HEK293 (cell line): ENCODE measurements around the gene HSF2BP.
A peak's percentile ranks its signal among the peaks of the same experiment; 100 is the strongest.

Experiments
- CTCF ChIA-PET: fragments of 350-600 bp; formaldehyde crosslinking; extraction: SDS; loops from one replicate; lab custom pipeline; 2021; ENCODE audit warnings: antibody characterized with exemption; lab: Yijun Ruan, JAX
- POLR2A ChIA-PET: fragments of 300-600 bp; formaldehyde crosslinking; extraction: SDS; loops from one replicate; lab custom pipeline; 2020; ENCODE audit warnings: antibody characterized with exemption, inconsistent platforms; lab: Yijun Ruan, JAX
- H3K27ac ChIP-seq: fragments of 200-500 bp; sonication (Bioruptor generic); 2 replicates; pipeline ENCODE4 v1.5.1; 2014; ENCODE audit warnings: low read depth, low read length, control low read depth, inconsistent platforms; ENCODE audit errors: extremely low read depth
- H3K36me3 ChIP-seq, 2 experiments: fragments of 200-500 bp in 1 of 2; sonication (Bioruptor generic) in 1 of 2; 1 replicate in 1 of 2; 2 replicates in 1 of 2; pipeline ENCODE4 v1.5.1; 2014 to 2017; ENCODE audit warnings: inconsistent platforms in 2 of 2, low read length in 2 of 2; ENCODE audit not compliant: control insufficient read depth in 2 of 2, insufficient read depth in 1 of 2
- H3K4me1 ChIP-seq: fragments of 200-500 bp; sonication (Bioruptor generic); 2 replicates; pipeline ENCODE4 v1.5.1; 2014; ENCODE audit warnings: mild to moderate bottlenecking, low read length, inconsistent platforms; ENCODE audit not compliant: control insufficient read depth, insufficient read depth
- H3K4me3 ChIP-seq: 2 replicates; pipeline ENCODE4 v1.5.1; 2011; ENCODE audit warnings: low read depth, mild to moderate bottlenecking, control low read depth, low read length, moderate library complexity
- H3K9me3 ChIP-seq: fragments of 200-500 bp; sonication (Bioruptor generic); 2 replicates; pipeline ENCODE4 v1.5.1; 2014; ENCODE audit warnings: low read depth, low read length, inconsistent platforms; ENCODE audit not compliant: control insufficient read depth, insufficient read depth
- FEZF1 ChIP-seq: fragments of 450-650 bp; formaldehyde crosslinking; IDR thresholded peaks from 2 replicates; pipeline ENCODE4 v1.5.1; 2016; ENCODE audit warnings: missing biosample characterization, missing genetic modification characterization
- MEIS1 ChIP-seq: sonication (generic); formaldehyde crosslinking; IDR thresholded peaks from 2 replicates; pipeline ENCODE4 v1.8.1; 2022; ENCODE audit warnings: missing genetic modification reagents, mild to moderate bottlenecking, borderline replicate concordance
- PRDM1 ChIP-seq: fragments of 450-650 bp; formaldehyde crosslinking; IDR thresholded peaks from 2 replicates; pipeline ENCODE4; 2016; ENCODE audit warnings: missing biosample characterization, missing genetic modification characterization
- SCRT2 ChIP-seq: fragments of 450-650 bp; formaldehyde crosslinking; IDR thresholded peaks from 2 replicates; pipeline ENCODE4 v1.5.1; 2016; ENCODE audit warnings: missing biosample characterization, missing genetic modification characterization
- YY2 ChIP-seq: fragments of 450-650 bp; formaldehyde crosslinking; IDR thresholded peaks from 2 replicates; pipeline ENCODE4 v1.5.1; 2016; ENCODE audit warnings: missing biosample characterization, missing genetic modification characterization
- ZBTB17 ChIP-seq: fragments of 450-650 bp; formaldehyde crosslinking; IDR thresholded peaks from 2 replicates; pipeline ENCODE4 v1.5.1; 2016; ENCODE audit warnings: missing biosample characterization, missing genetic modification characterization
- ZBTB21 ChIP-seq: fragments of 450-650 bp; formaldehyde crosslinking; IDR thresholded peaks from 2 replicates; pipeline ENCODE4 v1.5.1; 2017; ENCODE audit warnings: missing biosample characterization, missing genetic modification characterization
- ZBTB8A ChIP-seq: fragments of 450-650 bp; formaldehyde crosslinking; IDR thresholded peaks from 2 replicates; pipeline ENCODE4 v1.5.1; 2016; ENCODE audit warnings: missing biosample characterization, missing genetic modification characterization
- ZFHX2 ChIP-seq: fragments of 450-650 bp; formaldehyde crosslinking; conservative IDR thresholded peaks from 2 replicates; pipeline ENCODE4 v1.5.1; 2016; ENCODE audit warnings: missing biosample characterization, missing genetic modification characterization
- ZFP41 ChIP-seq: fragments of 450-650 bp; formaldehyde crosslinking; IDR thresholded peaks from 2 replicates; pipeline ENCODE4 v1.5.1; 2016; ENCODE audit warnings: missing biosample characterization, missing genetic modification characterization, borderline replicate concordance
- ZNF10 ChIP-seq: fragments of 450-650 bp; formaldehyde crosslinking; IDR thresholded peaks from 2 replicates; pipeline ENCODE4 v1.5.1; 2017; ENCODE audit warnings: missing biosample characterization, missing genetic modification characterization
- ZNF138 ChIP-seq: fragments of 450-650 bp; formaldehyde crosslinking; IDR thresholded peaks from 2 replicates; pipeline ENCODE4 v1.5.1; 2016; ENCODE audit warnings: missing biosample characterization, missing genetic modification characterization, borderline replicate concordance
- ZNF280C ChIP-seq: fragments of 450-650 bp; formaldehyde crosslinking; IDR thresholded peaks from 2 replicates; pipeline ENCODE4 v1.5.1; 2016; ENCODE audit warnings: missing biosample characterization, missing genetic modification characterization
- ZNF311 ChIP-seq: fragments of 450-650 bp; formaldehyde crosslinking; IDR thresholded peaks from 2 replicates; pipeline ENCODE4 v1.5.1; 2017; ENCODE audit warnings: missing biosample characterization, missing genetic modification characterization, borderline replicate concordance
- ZNF335 ChIP-seq: fragments of 450-650 bp; formaldehyde crosslinking; conservative IDR thresholded peaks from 2 replicates; pipeline ENCODE4 v1.5.1; 2016; ENCODE audit warnings: missing biosample characterization, missing genetic modification characterization
- ZNF48 ChIP-seq: fragments of 450-650 bp; formaldehyde crosslinking; IDR thresholded peaks from 2 replicates; pipeline ENCODE4 v1.5.1; 2016; ENCODE audit warnings: missing biosample characterization, missing genetic modification characterization
- ZNF530 ChIP-seq: fragments of 450-650 bp; formaldehyde crosslinking; IDR thresholded peaks from 2 replicates; pipeline ENCODE4 v1.5.1; 2016; ENCODE audit warnings: low read depth, missing biosample characterization, missing genetic modification characterization
- ZNF580 ChIP-seq: fragments of 450-650 bp; formaldehyde crosslinking; IDR thresholded peaks from 2 replicates; pipeline ENCODE4 v1.5.1; 2016; ENCODE audit warnings: missing biosample characterization, missing genetic modification characterization
- ZNF658 ChIP-seq: fragments of 450-650 bp; formaldehyde crosslinking; IDR thresholded peaks from 2 replicates; pipeline ENCODE4; 2016; ENCODE audit warnings: missing biosample characterization, missing genetic modification characterization
- ZNF670 ChIP-seq: fragments of 450-650 bp; formaldehyde crosslinking; IDR thresholded peaks from 2 replicates; pipeline ENCODE4 v1.5.1; 2016; ENCODE audit warnings: missing biosample characterization, missing genetic modification characterization, low read depth
- ZNF707 ChIP-seq: fragments of 450-650 bp; formaldehyde crosslinking; IDR thresholded peaks from 2 replicates; pipeline ENCODE4 v1.5.1; 2016; ENCODE audit warnings: missing biosample characterization, missing genetic modification characterization
- ZSCAN16 ChIP-seq: fragments of 450-650 bp; formaldehyde crosslinking; IDR thresholded peaks from 2 replicates; pipeline ENCODE4 v1.5.1; 2016; ENCODE audit warnings: missing biosample characterization, missing genetic modification characterization
- TF ChIP-seq, protein P1 (sequence below): fragments of 450-650 bp; formaldehyde crosslinking; IDR thresholded peaks from 2 replicates; pipeline ENCODE4 v1.5.1; 2016; ENCODE audit warnings: missing biosample characterization, missing genetic modification characterization
- TF ChIP-seq, protein P2 (sequence below): fragments of 450-650 bp; formaldehyde crosslinking; IDR thresholded peaks from 2 replicates; pipeline ENCODE4 v1.5.1; 2016; ENCODE audit warnings: missing biosample characterization, missing genetic modification characterization
- TF ChIP-seq, protein P3 (sequence below): fragments of 450-650 bp; formaldehyde crosslinking; IDR thresholded peaks from 2 replicates; pipeline ENCODE4 v1.5.1; 2016; ENCODE audit warnings: missing biosample characterization, missing genetic modification characterization

HSF2BP gene

GRCh38 chr21:43585924-43586413 is 73.3 kb downstream of the HSF2BP start:
- CTCF ChIA-PET = no interaction called here
- H3K27ac ChIP-seq = no peak overlapping the region
- no peaks in the 10 kb centered on the region for H3K9me3 ChIP-seq
- H3K36me3 ChIP-seq = no peaks in the 10 kb centered on the region
- TF ChIP-seq MEIS1 (CRISPR knock-in tag) (peak; percentile 77), ZNF707 (no peak), PRDM1 (tag by site-specific recombination) (peak; percentile 85), ZSCAN16 (tag by site-specific recombination) (peak; percentile 43; the same call in 1 of the 2 replicates), ZNF530 (no peak), SCRT2 (tag by site-specific recombination) (0 out of 2 replicates have a peak, but pooled peaks have one; percentile 18), ZBTB17 (tag by site-specific recombination) (peak; percentile 88), YY2 (tag by site-specific recombination) (no peak)
- TF ChIP-seq, protein P1, sequence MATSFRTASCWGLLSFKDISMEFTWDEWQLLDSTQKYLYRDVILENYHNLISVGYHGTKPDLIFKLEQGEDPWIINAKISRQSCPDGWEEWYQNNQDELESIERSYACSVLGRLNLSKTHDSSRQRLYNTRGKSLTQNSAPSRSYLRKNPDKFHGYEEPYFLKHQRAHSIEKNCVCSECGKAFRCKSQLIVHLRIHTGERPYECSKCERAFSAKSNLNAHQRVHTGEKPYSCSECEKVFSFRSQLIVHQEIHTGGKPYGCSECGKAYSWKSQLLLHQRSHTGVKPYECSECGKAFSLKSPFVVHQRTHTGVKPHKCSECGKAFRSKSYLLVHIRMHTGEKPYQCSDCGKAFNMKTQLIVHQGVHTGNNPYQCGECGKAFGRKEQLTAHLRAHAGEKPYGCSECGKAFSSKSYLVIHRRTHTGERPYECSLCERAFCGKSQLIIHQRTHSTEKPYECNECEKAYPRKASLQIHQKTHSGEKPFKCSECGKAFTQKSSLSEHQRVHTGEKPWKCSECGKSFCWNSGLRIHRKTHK (tag by site-specific recombination) = no peak
- TF ChIP-seq, protein P2, sequence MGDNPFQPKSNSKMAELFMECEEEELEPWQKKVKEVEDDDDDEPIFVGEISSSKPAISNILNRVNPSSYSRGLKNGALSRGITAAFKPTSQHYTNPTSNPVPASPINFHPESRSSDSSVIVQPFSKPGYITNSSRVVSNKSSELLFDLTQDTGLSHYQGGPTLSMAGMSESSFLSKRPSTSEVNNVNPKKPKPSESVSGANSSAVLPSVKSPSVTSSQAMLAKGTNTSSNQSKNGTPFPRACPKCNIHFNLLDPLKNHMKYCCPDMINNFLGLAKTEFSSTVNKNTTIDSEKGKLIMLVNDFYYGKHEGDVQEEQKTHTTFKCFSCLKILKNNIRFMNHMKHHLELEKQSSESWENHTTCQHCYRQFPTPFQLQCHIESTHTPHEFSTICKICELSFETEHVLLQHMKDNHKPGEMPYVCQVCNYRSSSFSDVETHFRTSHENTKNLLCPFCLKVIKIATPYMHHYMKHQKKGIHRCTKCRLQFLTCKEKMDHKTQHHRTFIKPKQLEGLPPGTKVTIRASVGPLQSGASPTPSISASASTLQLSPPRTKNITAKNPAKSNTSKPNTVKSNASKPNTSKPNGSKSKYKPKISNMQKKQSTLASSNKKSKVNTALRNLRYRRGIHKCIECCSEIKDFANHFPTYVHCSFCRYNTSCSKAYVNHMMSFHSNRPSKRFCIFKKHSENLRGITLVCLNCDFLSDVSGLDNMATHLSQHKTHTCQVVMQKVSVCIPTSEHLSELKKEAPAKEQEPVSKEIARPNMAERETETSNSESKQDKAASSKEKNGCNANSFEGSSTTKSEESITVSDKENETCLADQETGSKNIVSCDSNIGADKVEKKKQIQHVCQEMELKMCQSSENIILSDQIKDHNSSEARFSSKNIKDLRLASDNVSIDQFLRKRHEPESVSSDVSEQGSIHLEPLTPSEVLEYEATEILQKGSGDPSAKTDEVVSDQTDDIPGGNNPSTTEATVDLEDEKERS (tag by site-specific recombination) = no peak
- TF ChIP-seq, protein P3, sequence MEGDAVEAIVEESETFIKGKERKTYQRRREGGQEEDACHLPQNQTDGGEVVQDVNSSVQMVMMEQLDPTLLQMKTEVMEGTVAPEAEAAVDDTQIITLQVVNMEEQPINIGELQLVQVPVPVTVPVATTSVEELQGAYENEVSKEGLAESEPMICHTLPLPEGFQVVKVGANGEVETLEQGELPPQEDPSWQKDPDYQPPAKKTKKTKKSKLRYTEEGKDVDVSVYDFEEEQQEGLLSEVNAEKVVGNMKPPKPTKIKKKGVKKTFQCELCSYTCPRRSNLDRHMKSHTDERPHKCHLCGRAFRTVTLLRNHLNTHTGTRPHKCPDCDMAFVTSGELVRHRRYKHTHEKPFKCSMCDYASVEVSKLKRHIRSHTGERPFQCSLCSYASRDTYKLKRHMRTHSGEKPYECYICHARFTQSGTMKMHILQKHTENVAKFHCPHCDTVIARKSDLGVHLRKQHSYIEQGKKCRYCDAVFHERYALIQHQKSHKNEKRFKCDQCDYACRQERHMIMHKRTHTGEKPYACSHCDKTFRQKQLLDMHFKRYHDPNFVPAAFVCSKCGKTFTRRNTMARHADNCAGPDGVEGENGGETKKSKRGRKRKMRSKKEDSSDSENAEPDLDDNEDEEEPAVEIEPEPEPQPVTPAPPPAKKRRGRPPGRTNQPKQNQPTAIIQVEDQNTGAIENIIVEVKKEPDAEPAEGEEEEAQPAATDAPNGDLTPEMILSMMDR (tag by site-specific recombination) = no peak
- TF ChIP-seq, all 188 proteins: peak for 5
- Histone ChIP-seq H3K4me3 (no peak overlapping the region), H3K4me1 (no peaks in the 10 kb centered on the region)
- POLR2A ChIA-PET = interaction anchor here (1.3 to 1.4 kb wide), 3 partner anchors 11 to 24 kb away, joined by 3 to 4 read pairs (median 4); no protein-coding TSS in a partner anchor

DNA sequence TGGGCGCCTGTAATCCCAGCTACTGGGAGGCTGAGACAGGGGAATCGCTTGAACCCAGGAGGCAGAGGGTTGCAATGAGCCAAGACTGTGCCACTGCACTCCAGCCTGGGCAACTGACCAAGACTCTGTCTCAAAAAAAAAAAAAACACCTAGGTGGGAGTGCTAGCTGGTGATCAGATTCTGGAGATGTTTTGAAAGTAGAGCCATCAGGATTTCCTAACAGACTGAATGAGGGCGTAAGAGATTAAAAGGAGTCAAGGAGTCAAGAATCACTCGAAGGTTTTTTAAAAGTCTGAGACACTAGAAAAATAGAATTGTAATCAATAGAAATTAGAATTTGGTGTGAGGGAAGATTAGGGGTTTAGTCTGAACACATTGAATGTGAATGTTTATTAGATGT is 73.8 kb downstream of the HSF2BP start:
- POLR2A ChIA-PET = interaction anchor here (1.3 to 1.4 kb wide), 2 partner anchors 16 to 24 kb away, joined by 4 read pairs; no protein-coding TSS in a partner anchor
- CTCF ChIA-PET = no interaction called here
- H3K27ac ChIP-seq = no peak overlapping the region
- H3K36me3 ChIP-seq = no peaks in the 10 kb centered on the region
- no peaks in the 10 kb centered on the region for H3K4me1 ChIP-seq
- no peaks in the 10 kb centered on the region for H3K9me3 ChIP-seq
- H3K4me3 ChIP-seq = no peak overlapping the region
- TF ChIP-seq ZNF311 (tag by site-specific recombination) (no peak), ZBTB21 (tag by site-specific recombination) (no peak), ZNF138 (tag by site-specific recombination) (no peak), ZNF580 (tag by site-specific recombination) (no peak), ZNF670 (tag by site-specific recombination) (no peak), ZNF335 (tag by site-specific recombination) (no peak), ZNF10 (no peak), MEIS1 (CRISPR knock-in tag) (no peak), ZFP41 (no peak), ZBTB8A (tag by site-specific recombination) (no peak), ZFHX2 (no peak), ZNF658 (tag by site-specific recombination) (no peak), ZNF280C (tag by site-specific recombination) (no peak), FEZF1 (tag by site-specific recombination) (no peak), ZSCAN16 (tag by site-specific recombination) (no peak), ZNF48 (tag by site-specific recombination) (no peak)
